ENCODE data around the gene XXYLT1.
A peak's percentile ranks its signal among the peaks of the same experiment; 100 is the strongest.
"Not testable (repeated sequence)": the region's sequence is repeated elsewhere in the genome, so short reads cannot be mapped to it uniquely, and the experiment has no call there.

XXYLT1 gene

DNA sequence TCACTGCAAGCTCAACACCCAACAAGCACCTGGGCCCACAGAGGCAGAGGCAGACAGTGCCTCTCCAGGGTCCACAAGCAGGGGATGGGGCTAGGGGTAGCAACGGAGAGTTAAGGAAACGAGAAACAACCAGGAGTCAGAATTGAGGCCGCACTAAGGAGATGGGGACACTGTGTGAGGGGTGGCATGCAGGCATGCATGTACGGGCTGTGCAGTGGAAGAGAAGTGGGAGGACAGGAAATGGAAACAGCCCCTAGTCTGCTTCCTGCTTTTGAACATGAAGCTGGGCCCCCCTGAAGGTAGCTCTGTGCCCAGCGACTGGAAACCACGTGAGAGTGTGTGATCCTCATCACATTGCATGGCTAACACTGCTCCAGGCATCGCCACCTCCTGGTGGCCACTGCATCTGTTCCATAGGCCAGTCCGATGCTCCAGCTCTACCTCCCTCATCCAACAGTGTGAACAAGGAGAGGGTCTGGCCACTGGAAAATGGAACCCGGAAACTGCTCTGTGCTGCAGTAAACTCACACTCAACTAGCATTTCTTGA is 44.0 kb downstream of the XXYLT1 start:
- DNase-seq (ENCODE audit: low read depth), result no peak

DNA sequence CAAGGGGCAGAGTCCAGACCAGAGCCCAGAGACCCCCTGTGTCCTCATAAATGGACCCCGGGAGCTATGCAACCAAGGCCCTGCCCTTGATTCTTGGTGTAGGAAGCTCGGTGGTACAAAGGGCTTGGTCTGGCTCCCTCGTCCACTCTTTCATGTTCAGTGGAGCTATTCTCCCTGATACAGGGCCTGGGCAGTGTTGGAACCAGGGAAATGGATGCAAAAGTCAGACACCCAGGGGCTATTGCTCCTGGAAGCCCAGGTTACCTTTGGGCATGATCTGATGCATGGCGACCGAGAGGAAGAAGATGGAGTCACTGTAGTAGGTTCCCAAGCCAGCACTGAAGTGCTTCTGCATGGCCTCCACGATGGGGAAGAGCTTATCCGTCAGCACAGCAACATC is 44.5 kb downstream of the XXYLT1 start:
- no peak for DNase-seq (ENCODE audit: low read depth)

DNA sequence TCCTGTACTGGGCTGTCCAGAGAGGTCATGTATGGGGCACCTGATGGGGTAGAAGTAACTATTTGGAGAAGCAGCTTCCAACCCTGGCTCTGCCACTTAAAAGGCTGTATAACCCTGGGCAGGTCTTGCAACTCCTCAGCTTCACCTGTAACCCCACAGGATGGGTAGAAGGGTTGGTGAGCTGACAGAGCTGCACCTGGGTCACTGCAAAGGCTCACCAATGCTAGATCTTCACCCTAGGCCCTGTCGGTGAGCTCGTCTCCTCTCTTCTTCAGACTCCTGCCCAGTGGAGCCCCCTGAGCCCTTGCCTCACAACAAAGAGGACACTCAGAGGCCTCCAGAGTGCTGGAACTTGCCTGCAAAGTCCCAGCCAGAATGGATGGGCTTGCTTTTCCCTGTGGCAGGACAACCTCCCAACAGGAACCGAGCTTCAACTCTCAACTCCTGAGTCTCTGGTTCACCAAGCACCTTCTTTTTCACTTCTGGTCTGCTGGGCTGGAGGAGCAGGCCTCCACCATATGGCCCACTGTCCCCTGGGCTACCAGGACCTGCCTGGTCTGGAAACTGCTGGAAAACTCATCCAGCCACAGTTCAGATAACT is 45.9 kb downstream of the XXYLT1 start:
- no peak for DNase-seq (ENCODE audit: low read depth)

DNA sequence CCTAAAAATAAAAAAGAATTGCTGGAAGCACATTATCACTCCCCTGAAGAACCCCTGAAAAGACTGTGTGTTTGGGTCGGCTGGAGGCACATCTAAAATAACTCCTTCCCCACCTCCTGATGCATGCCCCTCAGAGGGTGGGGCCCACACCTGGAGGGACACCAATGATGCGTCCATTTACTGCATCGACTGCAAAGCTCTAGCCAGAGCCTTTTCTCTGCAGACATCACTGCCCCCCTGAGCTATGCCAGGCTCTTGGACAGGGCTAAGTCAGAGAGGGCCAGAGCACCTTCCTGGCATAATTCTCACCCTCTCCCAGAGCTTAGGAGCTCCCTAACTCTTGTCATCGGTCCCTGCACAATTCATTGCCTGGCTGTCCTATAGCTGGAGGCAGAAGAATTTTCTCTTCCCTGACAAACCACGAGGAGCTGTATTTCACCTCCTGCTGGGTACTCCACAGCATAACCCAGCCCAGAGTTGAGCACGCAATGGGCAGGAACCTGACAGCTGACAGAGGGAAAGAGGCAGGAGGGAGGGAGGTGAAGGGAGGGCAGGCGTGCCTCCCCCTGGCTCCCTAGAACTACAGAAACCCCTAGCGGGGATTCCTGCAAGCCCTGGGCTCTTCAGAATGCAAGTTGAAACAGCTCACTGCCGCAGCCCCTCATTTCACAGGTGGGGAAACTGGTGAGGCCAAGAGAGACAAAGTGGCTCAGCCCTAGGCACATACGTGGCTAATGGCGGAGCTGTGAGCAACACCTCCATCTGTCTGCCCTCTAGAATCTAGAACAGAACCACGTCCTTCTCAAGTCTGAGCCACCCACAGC is 46.6 kb downstream of the XXYLT1 start:
- no peak for DNase-seq (ENCODE audit: low read depth)

DNA sequence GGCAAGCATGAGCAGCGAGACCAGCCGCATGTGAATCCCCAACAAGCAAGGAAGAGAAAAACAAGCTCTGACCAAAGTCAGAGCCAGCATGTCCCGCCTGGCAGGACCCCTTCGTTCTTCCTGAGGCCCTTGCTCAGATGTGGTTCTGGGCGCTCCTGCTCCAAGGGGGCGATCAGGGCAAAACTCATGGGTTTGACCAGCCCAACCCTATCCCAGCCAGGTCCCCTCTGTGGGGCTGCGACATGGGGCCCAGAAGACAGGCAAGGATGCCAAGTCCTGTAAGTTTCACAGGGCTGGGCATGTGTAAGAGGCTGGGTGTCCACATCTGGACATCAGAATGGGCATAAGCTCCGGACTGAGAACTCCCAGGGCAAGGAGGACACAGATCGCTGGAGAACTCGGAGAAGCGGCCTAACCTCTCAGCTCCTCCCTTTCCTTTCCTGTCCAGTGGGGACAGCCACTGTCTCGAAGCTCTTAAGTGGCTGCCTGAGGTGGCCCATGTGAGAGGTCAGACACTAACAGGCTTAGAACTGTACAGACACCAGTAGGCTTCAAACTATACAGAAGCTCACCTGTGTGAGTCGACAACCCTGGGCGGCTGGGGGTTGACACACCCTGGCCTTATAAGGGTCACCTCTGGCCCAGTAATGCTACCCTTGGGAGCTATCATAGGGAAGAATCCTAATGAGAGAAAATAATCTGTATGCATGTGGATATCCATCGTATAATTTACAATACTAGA is 48.9 kb downstream of the XXYLT1 start:
- no peak for DNase-seq (ENCODE audit: low read depth)

DNA sequence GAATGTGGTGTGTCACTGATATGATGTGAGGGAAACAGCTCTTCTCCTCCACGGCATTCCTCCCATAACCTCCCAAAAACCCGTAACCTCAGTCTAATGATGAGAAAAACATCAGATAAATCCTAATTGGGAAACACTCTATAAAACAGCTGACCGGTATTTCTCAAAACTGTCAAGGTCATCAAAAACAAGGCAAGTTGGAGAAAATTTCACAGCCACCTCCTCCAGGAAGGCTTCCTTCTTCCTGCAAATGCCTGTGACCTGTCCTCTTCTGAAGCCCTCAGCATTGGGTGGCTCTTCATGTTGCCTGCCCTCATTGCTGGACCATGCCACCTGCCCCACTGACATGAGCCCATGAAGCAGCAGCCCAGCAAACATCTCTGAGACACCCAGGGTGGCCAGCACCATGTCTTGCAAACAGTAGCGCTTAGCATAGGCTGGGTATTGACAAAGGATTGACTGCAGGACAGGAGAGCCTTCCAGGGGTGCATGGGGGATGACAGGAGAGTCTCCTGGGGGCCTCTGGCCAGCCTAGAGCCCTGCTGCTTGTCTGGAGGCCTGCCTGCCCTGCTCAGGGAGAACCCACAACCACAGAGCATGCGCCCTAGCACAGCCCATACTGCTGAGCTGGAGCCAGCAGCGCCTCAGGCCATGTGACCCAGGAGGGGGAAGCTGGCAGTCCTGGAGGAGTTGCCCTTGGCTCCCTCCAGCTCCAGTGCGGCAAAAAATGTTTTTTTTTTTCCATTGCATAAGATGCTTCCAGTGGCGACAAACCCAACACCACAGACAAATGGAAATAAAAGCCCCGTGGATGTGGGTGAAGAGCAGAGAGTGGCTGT is 49.7 kb downstream of the XXYLT1 start:
- peak; percentile 78 for DNase-seq (ENCODE audit: low read depth)

DNA sequence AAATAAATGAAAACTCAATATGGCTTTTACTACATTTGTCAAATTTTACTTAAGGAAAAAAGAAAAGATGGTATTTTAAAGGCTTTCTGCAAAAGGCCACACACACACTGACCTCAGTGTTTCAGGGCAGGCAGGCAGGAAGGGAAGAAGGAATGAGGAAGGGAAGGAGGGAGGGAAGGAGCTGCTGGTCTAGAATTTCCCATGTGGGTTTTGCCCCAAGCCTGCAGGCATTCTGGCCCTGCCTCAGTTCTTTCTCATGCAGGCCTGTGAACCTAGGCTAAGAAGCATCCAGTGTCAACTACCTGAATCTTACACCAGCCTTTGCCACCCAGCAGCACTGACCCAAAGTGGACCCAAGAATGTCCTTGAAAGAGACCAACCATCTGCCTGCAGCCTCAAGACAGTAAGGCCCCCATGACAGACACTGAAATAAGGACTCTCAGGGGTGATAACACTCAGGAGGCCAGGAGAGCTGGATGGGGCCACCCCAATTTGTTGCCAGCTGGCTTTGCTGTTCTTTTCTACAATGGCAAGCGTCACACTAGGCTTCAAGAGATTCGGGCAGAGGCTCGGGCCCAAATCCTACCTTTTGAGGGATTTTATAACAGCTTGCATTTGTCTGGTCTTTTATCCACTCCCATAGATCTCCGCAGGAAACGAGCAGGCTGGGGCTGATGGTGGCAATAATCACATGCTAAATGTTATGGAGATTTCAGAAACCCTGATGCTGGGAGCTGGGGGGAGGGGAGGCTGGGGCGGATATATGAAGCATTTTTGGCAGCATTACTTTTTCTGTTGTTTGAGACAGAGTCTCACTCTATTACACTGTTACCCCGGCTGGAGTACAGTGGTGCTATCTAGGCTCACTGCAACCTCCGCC is 51.4 kb downstream of the XXYLT1 start:
- DNase-seq (ENCODE audit: low read depth), result no peak

DNA sequence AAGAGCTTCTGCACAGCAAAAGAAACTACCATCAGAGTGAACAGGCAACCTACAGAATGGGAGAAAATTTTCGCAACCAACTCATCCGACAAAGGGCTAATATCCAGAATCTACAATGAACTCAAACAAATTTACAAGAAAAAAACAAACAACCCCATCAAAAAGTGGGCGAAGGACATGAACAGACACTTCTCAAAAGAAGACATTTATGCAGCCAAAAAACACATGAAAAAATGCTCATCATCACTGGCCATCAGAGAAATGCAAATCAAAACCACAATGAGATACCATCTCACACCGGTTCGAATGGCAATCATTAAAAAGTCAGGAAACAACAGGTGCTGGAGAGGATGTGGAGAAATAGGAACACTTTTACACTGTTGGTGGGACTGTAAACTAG is 52.6 kb downstream of the XXYLT1 start:
- not testable (repeated sequence) for DNase-seq (ENCODE audit: low read depth)

DNA sequence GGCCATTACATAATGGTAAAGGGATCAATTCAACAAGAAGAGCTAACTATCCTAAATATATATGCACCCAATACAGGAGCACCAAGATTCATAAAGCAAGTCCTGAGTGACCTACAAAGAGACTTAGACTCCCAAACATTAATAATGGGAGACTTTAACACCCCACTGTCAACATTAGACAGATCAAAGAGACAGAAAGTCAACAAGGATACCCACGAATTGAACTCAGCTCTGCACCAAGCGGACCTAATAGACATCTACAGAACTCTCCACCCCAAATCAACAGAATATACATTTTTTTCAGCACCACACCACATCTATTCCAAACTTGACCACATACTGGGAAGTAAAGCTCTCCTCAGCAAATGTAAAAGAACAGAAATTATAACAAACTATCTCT is 55.4 kb downstream of the XXYLT1 start:
- DNase-seq (ENCODE audit: low read depth), result not testable (repeated sequence)

DNA sequence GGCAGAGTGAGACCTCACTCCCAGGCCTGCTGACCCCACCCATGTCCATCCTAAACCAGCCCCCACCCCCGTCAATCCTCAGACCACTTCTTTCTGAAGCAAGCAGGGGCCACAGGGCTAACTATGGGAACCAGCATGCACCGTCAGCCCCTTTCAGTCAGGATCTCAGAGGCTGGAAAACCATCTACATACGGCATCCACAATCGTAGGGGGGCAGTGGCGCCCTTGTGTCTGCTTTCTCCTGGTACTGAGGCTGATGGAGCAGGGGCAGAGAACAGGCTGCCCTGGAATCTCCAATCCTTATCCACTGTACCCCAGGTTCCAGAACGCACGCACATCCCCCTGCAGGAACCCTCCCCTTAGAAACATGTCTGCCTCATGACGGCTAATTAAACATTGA is 56.6 kb downstream of the XXYLT1 start:
- DNase-seq (ENCODE audit: low read depth), result no peak

DNA sequence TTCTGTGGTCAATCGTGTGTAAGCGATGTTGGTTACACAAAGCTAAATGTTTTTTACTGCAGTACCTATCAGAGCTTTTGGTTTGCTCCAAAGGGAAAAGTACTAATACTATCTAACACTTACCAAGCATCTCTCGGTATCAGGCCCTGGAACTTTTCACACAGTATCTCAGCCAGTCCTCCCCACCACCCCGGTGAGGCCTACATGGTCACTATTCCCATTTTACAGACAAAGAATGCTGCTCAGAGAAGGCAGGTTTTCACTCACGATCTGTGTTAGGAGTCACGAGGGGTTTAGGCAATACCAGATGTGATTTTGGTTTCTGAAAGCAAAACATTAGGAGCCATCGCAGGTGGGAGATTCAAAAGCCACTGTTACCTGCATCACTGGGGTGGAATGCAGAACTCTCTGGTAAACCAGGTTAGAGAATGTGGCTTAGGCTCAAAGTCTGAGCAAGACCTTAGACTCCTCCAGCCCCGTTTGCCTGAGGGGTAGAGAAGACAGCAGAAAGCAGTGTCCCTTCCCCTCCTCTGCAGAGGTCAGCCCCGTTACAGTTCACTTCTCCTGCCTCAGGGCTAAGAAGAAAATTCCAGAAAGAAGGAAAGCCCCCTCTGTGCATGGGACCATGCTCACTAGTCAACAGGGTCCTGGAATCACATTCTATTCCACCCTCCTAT is 57.2 kb downstream of the XXYLT1 start:
- DNase-seq (ENCODE audit: low read depth), result no peak

DNA sequence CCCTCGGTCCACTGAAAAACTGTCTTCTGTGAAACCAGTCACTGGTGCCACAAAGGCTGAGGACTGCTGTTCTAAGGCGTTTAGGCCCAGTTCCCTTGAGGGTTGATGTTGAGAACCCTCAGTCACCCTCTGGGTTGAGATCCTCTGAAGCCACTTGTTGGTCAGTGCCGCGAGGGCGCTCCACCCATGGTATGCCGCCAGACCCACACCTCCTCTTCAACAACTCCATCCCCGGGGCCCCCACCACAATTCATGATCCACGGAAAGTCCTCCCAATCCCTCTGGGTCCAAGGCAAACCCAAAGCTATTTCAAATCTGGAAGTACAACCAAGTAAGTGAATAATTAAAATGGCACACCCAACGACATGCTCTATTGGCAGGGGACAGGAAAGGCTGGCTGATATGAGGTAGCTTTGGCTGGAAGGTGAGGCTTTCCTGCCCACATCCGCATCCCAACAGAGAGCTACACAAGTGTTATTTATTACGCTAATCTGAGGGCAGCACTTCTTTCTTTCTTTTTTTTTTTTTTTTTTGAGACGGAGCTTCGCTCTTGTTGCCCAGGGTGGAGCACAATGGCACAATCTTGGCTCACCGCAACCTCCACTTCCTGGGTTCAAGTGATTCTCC is 58.1 kb downstream of the XXYLT1 start:
- DNase-seq (ENCODE audit: low read depth), result no peak

DNA sequence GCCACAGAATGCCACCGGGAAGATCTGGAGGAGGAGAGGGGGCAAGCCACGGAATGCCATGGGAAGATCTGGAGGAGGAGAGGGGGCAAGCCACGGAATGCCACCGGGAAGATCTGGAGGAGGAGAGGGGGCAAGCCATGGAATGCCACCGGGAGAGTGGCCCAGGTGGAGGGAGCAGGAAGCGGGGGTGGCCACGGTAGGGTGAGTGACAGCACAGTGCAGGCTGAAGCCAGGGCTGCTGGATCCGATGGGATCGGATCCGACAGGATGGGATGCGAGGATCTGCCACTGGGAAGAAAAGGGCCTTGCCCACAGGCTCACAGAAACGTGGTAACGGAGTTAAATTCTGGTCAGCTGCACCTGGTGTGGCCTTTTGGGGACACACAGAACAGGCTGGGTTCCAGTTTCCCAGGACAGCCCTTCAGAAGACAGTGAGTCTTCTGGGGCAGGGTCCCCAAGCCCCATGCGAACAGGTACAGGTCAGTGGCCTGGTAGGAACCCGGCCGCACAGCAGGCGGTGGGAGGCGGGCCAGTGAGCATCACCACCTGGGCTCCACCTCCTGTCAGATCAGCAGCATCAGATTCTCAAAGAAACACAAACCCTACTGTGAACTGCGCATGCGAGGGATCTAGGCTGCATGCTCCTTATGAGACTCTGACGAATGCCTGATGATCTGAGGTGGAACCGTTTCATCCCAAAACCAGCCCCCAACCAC is 58.8 kb downstream of the XXYLT1 start:
- no peak for DNase-seq (ENCODE audit: low read depth)

DNA sequence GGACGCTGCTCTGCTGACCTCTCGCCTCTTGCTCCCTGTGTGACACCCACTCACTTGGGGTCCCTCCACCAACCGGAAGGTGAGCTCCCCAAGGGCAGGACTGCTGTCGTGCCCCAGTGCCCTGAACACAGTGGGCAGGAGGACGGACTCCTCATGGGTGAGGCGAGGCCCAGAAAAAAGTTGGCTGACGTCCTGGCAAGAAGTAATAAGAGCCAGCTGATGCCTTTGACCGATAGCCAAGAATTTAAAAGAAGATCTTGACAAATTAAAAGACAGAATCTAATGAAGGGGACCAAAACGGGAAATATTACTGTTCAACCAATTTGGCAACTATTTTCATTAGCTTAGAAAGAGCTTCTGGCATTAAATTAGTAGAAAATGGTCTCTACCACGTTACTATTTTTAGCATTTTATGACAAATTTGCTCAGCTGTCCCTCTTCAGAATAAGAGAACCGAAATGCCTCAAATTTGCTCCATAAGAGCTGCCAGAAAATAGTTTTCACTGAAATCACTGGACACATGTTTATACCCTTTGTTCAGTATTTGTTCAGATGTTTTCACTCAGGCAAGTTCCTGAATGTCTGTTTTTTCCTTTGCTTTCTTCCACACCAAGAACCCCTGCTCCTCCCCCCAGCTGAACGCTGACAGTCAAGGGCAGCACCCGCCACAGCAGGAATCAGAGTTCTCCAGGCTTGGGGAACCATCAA is 60.5 kb downstream of the XXYLT1 start:
- DNase-seq (ENCODE audit: low read depth), result no peak

DNA sequence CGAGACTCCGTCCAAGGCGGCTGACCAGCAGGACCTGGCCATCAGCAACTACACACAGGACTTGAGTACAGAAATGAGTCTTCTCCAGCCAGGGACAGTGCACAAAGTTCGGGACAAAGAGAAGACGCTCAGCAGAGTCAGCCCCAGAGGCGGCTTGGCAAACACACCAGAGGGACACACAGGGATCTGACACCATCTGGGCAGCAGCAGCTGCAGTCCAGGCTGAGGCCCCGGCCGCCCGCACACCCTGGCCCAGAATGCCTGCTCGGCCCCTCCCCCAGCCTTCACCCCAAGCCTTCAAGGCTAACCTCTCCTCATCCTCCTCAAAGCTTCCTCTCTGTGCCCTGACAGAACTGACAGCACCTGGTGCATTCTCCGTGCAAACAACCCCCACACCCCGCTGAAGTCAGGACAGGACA is 61.1 kb downstream of the XXYLT1 start:
- no peak for DNase-seq (ENCODE audit: low read depth)

DNA sequence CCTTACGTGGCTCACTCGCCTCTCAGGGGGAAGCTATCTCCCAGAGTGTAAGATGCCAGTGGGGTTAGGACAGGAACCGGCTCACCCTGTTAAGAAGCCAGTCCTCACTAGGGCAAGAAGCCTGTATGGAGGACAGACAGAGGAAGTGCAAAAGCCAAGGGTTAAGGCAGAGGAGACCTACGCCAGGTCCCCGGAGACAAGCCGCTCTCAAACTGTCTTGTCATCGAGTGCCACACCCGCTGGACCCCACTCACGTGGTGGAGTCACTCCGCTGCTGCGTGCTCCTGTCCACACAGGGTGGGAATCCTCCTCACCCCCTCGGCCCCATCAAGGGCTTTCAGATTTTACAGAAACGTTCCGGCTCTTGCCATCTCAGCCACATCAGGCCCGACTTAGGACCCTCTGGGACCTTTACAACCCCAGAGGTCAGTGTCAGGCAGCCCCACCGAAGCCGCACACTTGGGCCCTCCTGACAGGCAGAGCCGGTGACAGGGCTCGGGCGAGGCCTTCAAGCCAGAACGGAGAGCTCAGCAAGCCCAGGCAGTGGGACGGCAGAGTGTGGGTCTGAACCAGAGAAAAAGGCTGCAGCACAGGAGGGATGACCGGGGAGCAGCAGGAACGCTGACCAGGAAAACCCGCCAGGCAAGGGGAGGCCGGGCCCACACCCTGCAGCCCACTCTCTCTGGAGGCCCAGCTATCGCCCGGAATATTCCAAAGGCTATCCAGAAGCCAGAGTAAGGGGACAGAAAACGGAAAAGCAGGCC is 61.7 kb downstream of the XXYLT1 start:
- no peak for DNase-seq (ENCODE audit: low read depth)

DNA sequence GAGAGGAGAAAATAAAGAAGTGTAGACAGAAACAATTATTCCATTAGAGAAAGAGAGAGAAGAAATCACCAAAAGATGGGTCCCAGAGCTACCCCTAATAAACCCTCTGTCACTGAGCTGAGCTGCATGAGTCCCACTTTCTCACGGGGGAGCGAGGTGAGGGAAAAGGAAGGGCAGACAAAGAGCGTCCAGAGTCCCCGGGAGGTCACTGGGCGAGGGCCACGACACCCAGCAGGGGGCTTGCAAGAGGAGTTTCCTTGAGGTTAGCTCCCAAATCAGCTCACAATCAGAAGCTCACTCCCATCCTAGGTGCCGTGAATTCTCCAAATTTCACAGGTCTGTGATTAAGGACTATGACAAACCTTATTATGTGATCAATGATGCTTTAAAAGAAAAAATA is 62.3 kb downstream of the XXYLT1 start:
- no peak for DNase-seq (ENCODE audit: low read depth)

DNA sequence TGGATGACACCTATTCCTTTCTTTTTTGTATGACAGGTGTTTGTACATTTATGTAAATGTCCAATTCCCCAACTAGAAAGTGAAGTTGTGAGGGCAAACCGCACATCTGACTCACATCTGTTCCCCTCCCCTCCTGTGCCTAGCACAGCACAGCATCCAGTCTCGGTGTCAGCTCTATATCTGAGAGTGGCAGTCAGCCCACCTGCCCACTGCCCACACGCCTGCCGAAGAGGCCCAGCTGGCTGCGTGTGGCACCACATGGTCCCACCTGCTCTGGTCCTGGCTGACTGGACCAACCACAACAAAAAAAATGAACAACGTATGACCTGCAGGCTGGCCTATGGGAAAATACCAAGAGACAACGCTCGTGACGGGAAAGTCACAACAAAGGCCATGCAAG is 62.8 kb downstream of the XXYLT1 start:
- DNase-seq (ENCODE audit: low read depth), result no peak

All from amniotic epithelial cell (primary cell).